Fibroblast of villous mesenchyme (primary cell): ENCODE measurements around the gene MCCC2. TPM values are rescaled to one million over a fixed set of nuclear protein-coding genes. Genes with fewer than 3 reads are reported as not detected.
"Not testable (repeated sequence)": the region's sequence is repeated elsewhere in the genome, so short reads cannot be mapped to it uniquely, and the experiment has no call there.

Source experiments
- DNase-seq: peaks from one replicate; pipeline ENCODE4 v3.0.0-alpha.2; 2010; ENCODE audit warnings: low read depth
- H3K4me3 ChIP-seq: 2 replicates; pipeline ENCODE4 v1.5.1; 2011; ENCODE audit warnings: low read depth, mild to moderate bottlenecking, low read length
- CTCF ChIP-seq: IDR thresholded peaks from 2 replicates; pipeline ENCODE4 v1.5.1; 2012; ENCODE audit warnings: low read depth, mild to moderate bottlenecking, low read length; ENCODE audit not compliant: insufficient read depth
- total RNA-seq: library from RNA; depleted of rRNA; stranded (reverse); fragments of >200 nt; gene quantifications from 2 replicates; pipeline ENCODE4 v1.2.3, GENCODE V29; 2012

Gene MCCC2
- total RNA-seq, 1 donor: 25.9 TPM

GRCh38 chr5:71588533-71588885 lies 1.4 kb downstream of the MCCC2 start:
- DNase-seq: no peak
- H3K4me3 ChIP-seq: no peak overlapping the region
- no peak for TF ChIP-seq CTCF

- H3K4me3 ChIP-seq: no peak overlapping the region
- DNase-seq: no peak
- no peak for TF ChIP-seq CTCF
These were observed 2.8 kb downstream of the MCCC2 start for GRCh38 chr5:71589903-71590302.

GRCh38 chr5:71591100-71591499 lies 4.0 kb downstream of the MCCC2 start:
- no peak for TF ChIP-seq CTCF
- H3K4me3 ChIP-seq: no peak overlapping the region
- no peak for DNase-seq

- H3K4me3 ChIP-seq: no peak overlapping the region
- DNase-seq: no peak
These were observed 9.0 kb downstream of the MCCC2 start for GRCh38 chr5:71596169-71596568.

GRCh38 chr5:71597001-71597400 lies 9.9 kb downstream of the MCCC2 start:
- no peak for DNase-seq
- TF ChIP-seq CTCF: no peak
- no peak overlapping the region for H3K4me3 ChIP-seq

More at GRCh38 chr5:71596169-71596568, 9.0 kb downstream of the MCCC2 start:
- TF ChIP-seq CTCF: no peak

- no peak overlapping the region for H3K4me3 ChIP-seq
- TF ChIP-seq CTCF: no peak
- no peak for DNase-seq
These were observed 13.6 kb downstream of the MCCC2 start for GRCh38 chr5:71600783-71601182.

GRCh38 chr5:71601222-71602026 lies 14.3 kb downstream of the MCCC2 start:
- peak; percentile 71 for TF ChIP-seq CTCF

GRCh38 chr5:71609916-71610315 lies 22.8 kb downstream of the MCCC2 start:
- not testable (repeated sequence) for DNase-seq, H3K4me3 ChIP-seq

More at GRCh38 chr5:71601222-71602026, 14.3 kb downstream of the MCCC2 start:
- H3K4me3 ChIP-seq: no peak overlapping the region
- DNase-seq: peak; percentile 97
